ENCODE measurements around the gene TOGARAM1.

DNA sequence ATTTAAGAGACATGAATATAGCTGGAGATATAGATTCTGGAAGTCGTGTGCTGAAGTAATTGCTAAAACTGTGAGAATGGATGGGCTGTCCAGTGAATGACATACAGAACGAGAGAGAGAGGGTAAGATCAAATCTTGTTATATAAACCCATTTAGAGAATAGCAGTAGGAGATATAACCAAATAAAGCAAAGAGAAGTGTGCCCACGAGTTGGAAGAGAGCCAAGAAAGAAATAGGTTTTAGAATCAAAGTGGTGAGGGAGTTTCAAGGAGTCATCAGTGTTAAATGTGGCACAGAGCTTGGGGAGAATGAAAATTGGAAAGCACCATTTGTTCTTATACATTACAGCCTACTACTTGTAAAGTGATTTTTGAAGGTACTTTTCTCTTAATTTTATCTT, 19.2 kb downstream of the TOGARAM1 start:
- TF ChIP-seq, protein P1, sequence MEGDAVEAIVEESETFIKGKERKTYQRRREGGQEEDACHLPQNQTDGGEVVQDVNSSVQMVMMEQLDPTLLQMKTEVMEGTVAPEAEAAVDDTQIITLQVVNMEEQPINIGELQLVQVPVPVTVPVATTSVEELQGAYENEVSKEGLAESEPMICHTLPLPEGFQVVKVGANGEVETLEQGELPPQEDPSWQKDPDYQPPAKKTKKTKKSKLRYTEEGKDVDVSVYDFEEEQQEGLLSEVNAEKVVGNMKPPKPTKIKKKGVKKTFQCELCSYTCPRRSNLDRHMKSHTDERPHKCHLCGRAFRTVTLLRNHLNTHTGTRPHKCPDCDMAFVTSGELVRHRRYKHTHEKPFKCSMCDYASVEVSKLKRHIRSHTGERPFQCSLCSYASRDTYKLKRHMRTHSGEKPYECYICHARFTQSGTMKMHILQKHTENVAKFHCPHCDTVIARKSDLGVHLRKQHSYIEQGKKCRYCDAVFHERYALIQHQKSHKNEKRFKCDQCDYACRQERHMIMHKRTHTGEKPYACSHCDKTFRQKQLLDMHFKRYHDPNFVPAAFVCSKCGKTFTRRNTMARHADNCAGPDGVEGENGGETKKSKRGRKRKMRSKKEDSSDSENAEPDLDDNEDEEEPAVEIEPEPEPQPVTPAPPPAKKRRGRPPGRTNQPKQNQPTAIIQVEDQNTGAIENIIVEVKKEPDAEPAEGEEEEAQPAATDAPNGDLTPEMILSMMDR (IDR thresholded peaks at IDR 0.05; ENCODE audit: insufficient read depth, low read length, poor library complexity, severe bottlenecking), result no peak
- no peak for TF ChIP-seq EZH2phosphoT487 (conservative IDR thresholded peaks at IDR 0.05; ENCODE audit: low read length)
